SK-N-SH treated with all-trans-retinoic acid at 6 μM for 48 hours (cell line): ENCODE data around the gene TGFBRAP1.

Experiments
- PATZ1 ChIP-seq: fragments of 250-450 bp; sonication (Bioruptor Pico); IDR thresholded peaks from 2 replicates; pipeline ENCODE4 v1.8.0; 2020; ENCODE audit warnings: mild to moderate bottlenecking, moderate library complexity, borderline replicate concordance
- RARB ChIP-seq: fragments of 250-450 bp; sonication (Bioruptor Pico); IDR thresholded peaks from 2 replicates; pipeline ENCODE4 v1.8.0; 2021; ENCODE audit warnings: mild to moderate bottlenecking, moderate library complexity
- TOX ChIP-seq: fragments of 250-450 bp; sonication (Bioruptor Pico); IDR thresholded peaks from 2 replicates; pipeline ENCODE4 v1.8.0; 2021; ENCODE audit warnings: mild to moderate bottlenecking, moderate library complexity, borderline replicate concordance
- ZC3H10 ChIP-seq: fragments of 250-450 bp; sonication (Bioruptor Pico); IDR thresholded peaks from 2 replicates; pipeline ENCODE4 v1.5.1; 2021; ENCODE audit warnings: mild to moderate bottlenecking, moderate library complexity
- ZFP3 ChIP-seq: fragments of 250-450 bp; sonication (Bioruptor Pico); IDR thresholded peaks from 2 replicates; pipeline ENCODE4 v1.5.0; 2020; ENCODE audit warnings: mild to moderate bottlenecking, moderate library complexity
- ZNF70 ChIP-seq: fragments of 450-650 bp; formaldehyde crosslinking; IDR thresholded peaks from 2 replicates; pipeline ENCODE4 v1.5.0; 2020; ENCODE audit warnings: mild to moderate bottlenecking, moderate library complexity

- TF ChIP-seq RARB (CRISPR knock-in tag) = no peak
- no peak for TF ChIP-seq TOX (CRISPR knock-in tag)
- TF ChIP-seq ZC3H10 (CRISPR knock-in tag) = no peak
- no peak for TF ChIP-seq PATZ1 (CRISPR knock-in tag)
- TF ChIP-seq ZFP3 (CRISPR knock-in tag) = no peak
- TF ChIP-seq ZNF70 = no peak
Measured at GRCh38 chr2:105329561-105330495, at the start of gene TGFBRAP1.
